ENCODE results near the gene MYD88. TPM values are rescaled to one million over a fixed set of nuclear protein-coding genes. Genes with fewer than 3 reads are reported as not detected.

The MYD88 gene
- total RNA-seq, 1 experiment from 2014 or later, result 17.7 TPM

DNA sequence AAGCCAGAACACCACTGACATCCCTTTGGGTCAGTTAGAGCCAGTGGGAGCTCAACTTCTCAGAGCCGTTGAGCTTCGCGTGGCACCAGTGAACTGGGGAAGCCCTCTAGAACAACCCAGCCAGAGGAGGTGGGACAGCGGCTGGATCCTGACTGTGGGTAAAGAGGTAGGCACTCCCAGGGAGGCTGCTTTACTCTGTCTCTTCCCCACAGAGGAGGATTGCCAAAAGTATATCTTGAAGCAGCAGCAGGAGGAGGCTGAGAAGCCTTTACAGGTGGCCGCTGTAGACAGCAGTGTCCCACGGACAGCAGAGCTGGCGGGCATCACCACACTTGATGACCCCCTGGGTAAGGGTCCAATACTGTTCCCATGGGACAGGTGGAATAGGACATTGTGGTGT lies 1.2 kb downstream of the MYD88 start:
- peaks cover 57% of the 10 kb centered on the region for H3K4me1 ChIP-seq (ENCODE audit: insufficient read depth, low read length)
- H3K9me3 ChIP-seq (ENCODE audit: low read length), result no peaks in the 10 kb centered on the region
- H3K79me2 ChIP-seq (ENCODE audit: low read length), result peaks cover 54% of the 10 kb centered on the region
- no peak for TF ChIP-seq EZH2phosphoT487 (IDR thresholded peaks at IDR 0.05; ENCODE audit: borderline replicate concordance, low read length)
- TF ChIP-seq EZH2 (IDR thresholded peaks at IDR 0.05; ENCODE audit: low read length, unreplicated experiment), result no peak
- TF ChIP-seq, protein P1, sequence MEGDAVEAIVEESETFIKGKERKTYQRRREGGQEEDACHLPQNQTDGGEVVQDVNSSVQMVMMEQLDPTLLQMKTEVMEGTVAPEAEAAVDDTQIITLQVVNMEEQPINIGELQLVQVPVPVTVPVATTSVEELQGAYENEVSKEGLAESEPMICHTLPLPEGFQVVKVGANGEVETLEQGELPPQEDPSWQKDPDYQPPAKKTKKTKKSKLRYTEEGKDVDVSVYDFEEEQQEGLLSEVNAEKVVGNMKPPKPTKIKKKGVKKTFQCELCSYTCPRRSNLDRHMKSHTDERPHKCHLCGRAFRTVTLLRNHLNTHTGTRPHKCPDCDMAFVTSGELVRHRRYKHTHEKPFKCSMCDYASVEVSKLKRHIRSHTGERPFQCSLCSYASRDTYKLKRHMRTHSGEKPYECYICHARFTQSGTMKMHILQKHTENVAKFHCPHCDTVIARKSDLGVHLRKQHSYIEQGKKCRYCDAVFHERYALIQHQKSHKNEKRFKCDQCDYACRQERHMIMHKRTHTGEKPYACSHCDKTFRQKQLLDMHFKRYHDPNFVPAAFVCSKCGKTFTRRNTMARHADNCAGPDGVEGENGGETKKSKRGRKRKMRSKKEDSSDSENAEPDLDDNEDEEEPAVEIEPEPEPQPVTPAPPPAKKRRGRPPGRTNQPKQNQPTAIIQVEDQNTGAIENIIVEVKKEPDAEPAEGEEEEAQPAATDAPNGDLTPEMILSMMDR (conservative IDR thresholded peaks at IDR 0.05; ENCODE audit: low read depth, low read length), result no peak
- H3K4me2 ChIP-seq (ENCODE audit: low read length), result peak overlapping the region; percentile 99
- POLR2A ChIA-PET (ENCODE audit: unreplicated experiment), result no interaction called here
- no peaks in the 10 kb centered on the region for H3K9me2 ChIP-seq (replicated peaks; ENCODE audit: low read length)
- H3K27ac ChIP-seq (ENCODE audit: low read length), result 0 out of 2 replicates have a peak overlapping the region, but pooled peaks have one; percentile 64
- no peak overlapping the region for H2AFZ ChIP-seq (ENCODE audit: low read length)
- H3F3A ChIP-seq (ENCODE audit: low read length, unreplicated experiment), result no peaks in the 10 kb centered on the region
- no TSS peak for BruUV-seq (replicated peaks)
- H3K27me3 ChIP-seq (ENCODE audit: low read length), result no peaks in the 10 kb centered on the region
- intact Hi-C loops (cut with micrococcal nuclease), result loop anchor here (2.0 to 10.0 kb wide), 3 partner anchors 135 to 1245 kb away; partner anchors contain the start of genes ACVR2B and SLC25A38
- H3K4me3 ChIP-seq (ENCODE audit: low read length), result peak overlapping the region; percentile 93
- CTCF ChIA-PET, result interaction anchor here (1.0 kb wide), 1 partner anchor 11 kb away, joined by 3 read pairs; no protein-coding TSS in a partner anchor
- H3K36me3 ChIP-seq (ENCODE audit: low read depth, low read length), result 0 out of 2 replicates have a peak, but pooled peaks cover 6% of the 10 kb centered on the region
- ATAC-seq (no peak), DNase-seq (no peak)
- H3K9ac ChIP-seq (ENCODE audit: low read length), result peak overlapping the region; percentile 89
- H4K20me1 ChIP-seq (ENCODE audit: low read length), result no peaks in the 10 kb centered on the region

DNA sequence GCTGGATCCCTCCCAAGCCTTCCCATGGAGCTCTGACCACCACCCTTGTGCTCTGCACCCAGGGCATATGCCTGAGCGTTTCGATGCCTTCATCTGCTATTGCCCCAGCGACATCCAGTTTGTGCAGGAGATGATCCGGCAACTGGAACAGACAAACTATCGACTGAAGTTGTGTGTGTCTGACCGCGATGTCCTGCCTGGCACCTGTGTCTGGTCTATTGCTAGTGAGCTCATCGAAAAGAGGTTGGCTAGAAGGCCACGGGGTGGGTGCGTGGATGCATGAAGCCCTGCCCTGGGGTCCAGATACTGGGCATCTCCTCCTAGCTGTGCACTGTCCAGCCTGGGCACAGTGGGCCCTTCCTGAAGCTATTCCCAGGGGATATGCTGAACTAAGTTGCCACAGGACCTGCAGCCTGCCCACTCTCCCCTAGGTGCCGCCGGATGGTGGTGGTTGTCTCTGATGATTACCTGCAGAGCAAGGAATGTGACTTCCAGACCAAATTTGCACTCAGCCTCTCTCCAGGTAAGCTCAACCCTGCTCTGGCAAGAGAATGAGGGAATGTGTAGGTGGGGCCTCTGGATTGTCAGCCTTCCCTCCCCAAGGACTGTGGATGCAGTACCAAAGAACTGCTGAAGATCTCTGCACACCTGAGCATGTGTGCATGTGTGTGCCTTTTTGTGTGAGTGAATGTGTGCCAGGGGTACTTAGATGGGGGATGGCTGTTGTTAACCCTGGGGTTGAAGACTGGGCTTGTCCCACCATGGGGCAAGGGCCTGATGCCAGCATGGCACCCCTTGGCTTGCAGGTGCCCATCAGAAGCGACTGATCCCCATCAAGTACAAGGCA lies 2.1 kb downstream of the MYD88 start:
- Histone ChIP-seq H3K27ac (ENCODE audit: low read length) (peak overlapping the region; percentile 68), H3K9me2 (replicated peaks; ENCODE audit: low read length) (no peaks in the 10 kb centered on the region), H3K9ac (ENCODE audit: low read length) (no peak overlapping the region), H3K4me3 (ENCODE audit: low read length) (no peak overlapping the region), H4K20me1 (ENCODE audit: low read length) (no peaks in the 10 kb centered on the region), H2AFZ (ENCODE audit: low read length) (no peak overlapping the region), H3K4me1 (ENCODE audit: insufficient read depth, low read length) (peaks cover 49% of the 10 kb centered on the region), H3K36me3 (ENCODE audit: low read depth, low read length) (0 out of 2 replicates have a peak, but pooled peaks cover 6% of the 10 kb centered on the region), H3F3A (ENCODE audit: low read length, unreplicated experiment) (no peaks in the 10 kb centered on the region), H3K27me3 (ENCODE audit: low read length) (no peaks in the 10 kb centered on the region), H3K4me2 (ENCODE audit: low read length) (peak overlapping the region; percentile 99; the same call in 1 of the 2 replicates), H3K9me3 (ENCODE audit: low read length) (no peaks in the 10 kb centered on the region), H3K79me2 (ENCODE audit: low read length) (peaks cover 45% of the 10 kb centered on the region)
- DNase-seq (peak; percentile 35), ATAC-seq (no peak)
- POLR2A ChIA-PET (ENCODE audit: unreplicated experiment), result interaction anchor here (0.5 kb wide), 1 partner anchor 204 kb away, joined by 3 read pairs; no protein-coding TSS in a partner anchor
- TF ChIP-seq EZH2phosphoT487 (IDR thresholded peaks at IDR 0.05; ENCODE audit: borderline replicate concordance, low read length), result no peak
- TF ChIP-seq, protein P1 (conservative IDR thresholded peaks at IDR 0.05; ENCODE audit: low read depth, low read length), result peak; percentile 34; the same call in 1 of the 2 replicates
- no TSS peak for BruUV-seq (replicated peaks)
- intact Hi-C loops (cut with micrococcal nuclease), result no loop called here
- CTCF ChIA-PET, result no interaction called here

Data from PC-3 (cell line).